NB4 (cell line): ENCODE results near the gene CAT.

Experiments
- CTCF ChIP-seq: IDR thresholded peaks from one replicate; pipeline ENCODE4 v1.5.1; 2012; ENCODE audit warnings: low read depth, low read length
- MAX ChIP-seq: IDR thresholded peaks from 2 replicates; pipeline ENCODE4 v1.6.1; 2011; ENCODE audit warnings: low read depth, low read length
- POLR2A ChIP-seq: IDR thresholded peaks from 2 replicates; pipeline ENCODE4 v1.6.1; 2011; ENCODE audit warnings: mild to moderate bottlenecking; ENCODE audit not compliant: insufficient read length; ENCODE audit errors: extremely low read depth

GRCh38 chr11:34493468-34493867 lies 54.7 kb downstream of the CAT start:
- TF ChIP-seq CTCF (no peak), POLR2A (no peak), MAX (no peak)
